PC-3 (cell line): ENCODE data around the gene PRRG4. TPM values are rescaled to one million over a fixed set of nuclear protein-coding genes. Genes with fewer than 3 reads are reported as not detected.
"Not testable (repeated sequence)": the region's sequence is repeated elsewhere in the genome, so short reads cannot be mapped to it uniquely, and the experiment has no call there.

Experiments
- ATAC-seq: fragments of 200-7000 bp; cut with Tn5 transposase; 2 replicates; pipeline ENCODE4 v1.9.1; 2020; ENCODE audit warnings: mild to moderate bottlenecking, moderate library complexity
- BruUV-seq: library from RNA; stranded (reverse); fragments of 400-500 nt; replicated peaks from 2 replicates; lab custom pipeline; 2021; lab: Mats Ljungman, UMichigan
- CTCF ChIA-PET: fragments of 300-600 bp; sonication (Branson Sonifier 250); formaldehyde crosslinking; loops from one replicate; lab custom pipeline; 2022; ENCODE audit warnings: antibody characterized with exemption; lab: Charles Lee
- POLR2A ChIA-PET: fragments of 300-600 bp; sonication (Branson Sonifier 250); formaldehyde crosslinking; loops from one replicate; lab custom pipeline; 2022; ENCODE audit warnings: antibody characterized with exemption; ENCODE audit not compliant: unreplicated experiment; lab: Charles Lee
- DNase-seq: peaks from one replicate; pipeline ENCODE4 v3.0.0-alpha.2; 2015
- H2AFZ ChIP-seq: fragments of 300-600 bp; sonication (generic); 2 replicates; pipeline ENCODE4 v1.6.0; 2016; ENCODE audit warnings: antibody characterized with exemption, low read length
- H3F3A ChIP-seq: fragments of 300-600 bp; sonication (generic); one replicate; pipeline ENCODE4 v1.6.0; 2017; ENCODE audit warnings: antibody characterized with exemption, low read length, control low read depth, mild to moderate bottlenecking; ENCODE audit not compliant: unreplicated experiment
- H3K27ac ChIP-seq: fragments of 300-600 bp; sonication (generic); 2 replicates; pipeline ENCODE4 v1.5.1; 2016; ENCODE audit warnings: mild to moderate bottlenecking, low read length
- H3K27me3 ChIP-seq: fragments of 300-600 bp; sonication (generic); 2 replicates; pipeline ENCODE4 v1.6.1; 2016; ENCODE audit warnings: low read length, mixed read lengths
- H3K36me3 ChIP-seq: fragments of 300-600 bp; sonication (generic); 2 replicates; pipeline ENCODE4 v1.6.1; 2016; ENCODE audit warnings: low read depth, mixed run types, low read length, mixed read lengths
- H3K4me1 ChIP-seq: fragments of 300-600 bp; sonication (generic); 2 replicates; pipeline ENCODE4 v1.5.1; 2016; ENCODE audit warnings: low read length; ENCODE audit not compliant: insufficient read depth
- H3K4me2 ChIP-seq: fragments of 300-600 bp; sonication (generic); 2 replicates; pipeline ENCODE4 v1.6.0; 2016; ENCODE audit warnings: low read length
- H3K4me3 ChIP-seq: fragments of 300-600 bp; sonication (generic); 2 replicates; pipeline ENCODE4 v1.5.1; 2016; ENCODE audit warnings: mild to moderate bottlenecking, low read length, mixed read lengths
- H3K79me2 ChIP-seq: fragments of 300-600 bp; sonication (generic); 2 replicates; pipeline ENCODE4 v1.6.1; 2017; ENCODE audit warnings: low read length, mixed read lengths
- H3K9ac ChIP-seq: fragments of 300-600 bp; sonication (generic); 2 replicates; pipeline ENCODE4 v1.6.0; 2016; ENCODE audit warnings: mild to moderate bottlenecking, low read length
- H3K9me2 ChIP-seq: fragments of 300-600 bp; sonication (generic); replicated peaks from 2 replicates; pipeline ENCODE4 v1.6.1; 2016; ENCODE audit warnings: mixed run types, low read length, mixed read lengths
- H3K9me3 ChIP-seq: fragments of 300-600 bp; sonication (generic); 2 replicates; pipeline ENCODE4 v1.6.1; 2016; ENCODE audit warnings: low read length, mixed read lengths
- H4K20me1 ChIP-seq: fragments of 300-600 bp; sonication (generic); 2 replicates; pipeline ENCODE4 v1.6.1; 2016; ENCODE audit warnings: low read length, mixed read lengths
- EZH2 ChIP-seq: fragments of 300-600 bp; sonication (generic); IDR thresholded peaks from one replicate; pipeline ENCODE4 v1.6.1; 2017; ENCODE audit warnings: antibody characterized with exemption, mild to moderate bottlenecking, low read length; ENCODE audit not compliant: unreplicated experiment
- EZH2phosphoT487 ChIP-seq: fragments of 300-600 bp; sonication (generic); IDR thresholded peaks from 2 replicates; pipeline ENCODE4 v1.6.1; 2018; ENCODE audit warnings: mild to moderate bottlenecking, antibody characterized with exemption, low read length, borderline replicate concordance
- intact Hi-C: fragments of 100-400 bp; cut with micrococcal nuclease; formaldehyde crosslinking; loops from 2 replicates; pipeline ENCODE4 v1.9.0; 2023
- total RNA-seq: library from RNA; depleted of rRNA; stranded (reverse); fragments of >200 nt; gene quantifications from 2 replicates; pipeline ENCODE4 v1.2.3, GENCODE V29; 2014
- TF ChIP-seq, protein P1 (sequence below): fragments of 300-600 bp; sonication (generic); conservative IDR thresholded peaks from 2 replicates; pipeline ENCODE4 v1.5.1; 2017; ENCODE audit warnings: antibody characterized with exemption, low read depth, mild to moderate bottlenecking, low read length

The PRRG4 gene
- total RNA-seq, 1 experiment from 2014 or later = 17.9 TPM

- TF ChIP-seq EZH2 (no peak), EZH2phosphoT487 (no peak)
- TF ChIP-seq, protein P1, sequence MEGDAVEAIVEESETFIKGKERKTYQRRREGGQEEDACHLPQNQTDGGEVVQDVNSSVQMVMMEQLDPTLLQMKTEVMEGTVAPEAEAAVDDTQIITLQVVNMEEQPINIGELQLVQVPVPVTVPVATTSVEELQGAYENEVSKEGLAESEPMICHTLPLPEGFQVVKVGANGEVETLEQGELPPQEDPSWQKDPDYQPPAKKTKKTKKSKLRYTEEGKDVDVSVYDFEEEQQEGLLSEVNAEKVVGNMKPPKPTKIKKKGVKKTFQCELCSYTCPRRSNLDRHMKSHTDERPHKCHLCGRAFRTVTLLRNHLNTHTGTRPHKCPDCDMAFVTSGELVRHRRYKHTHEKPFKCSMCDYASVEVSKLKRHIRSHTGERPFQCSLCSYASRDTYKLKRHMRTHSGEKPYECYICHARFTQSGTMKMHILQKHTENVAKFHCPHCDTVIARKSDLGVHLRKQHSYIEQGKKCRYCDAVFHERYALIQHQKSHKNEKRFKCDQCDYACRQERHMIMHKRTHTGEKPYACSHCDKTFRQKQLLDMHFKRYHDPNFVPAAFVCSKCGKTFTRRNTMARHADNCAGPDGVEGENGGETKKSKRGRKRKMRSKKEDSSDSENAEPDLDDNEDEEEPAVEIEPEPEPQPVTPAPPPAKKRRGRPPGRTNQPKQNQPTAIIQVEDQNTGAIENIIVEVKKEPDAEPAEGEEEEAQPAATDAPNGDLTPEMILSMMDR = no peak
- Histone ChIP-seq H3K9me3 (no peaks in the 10 kb centered on the region), H2AFZ (no peak overlapping the region), H3K9me2 (no peaks in the 10 kb centered on the region), H3K4me3 (no peak overlapping the region), H3K27me3 (no peaks in the 10 kb centered on the region), H3K79me2 (no peaks in the 10 kb centered on the region), H3K4me1 (no peaks in the 10 kb centered on the region), H3K36me3 (no peaks in the 10 kb centered on the region), H3K27ac (no peak overlapping the region), H3K9ac (no peak overlapping the region), H3F3A (no peaks in the 10 kb centered on the region), H4K20me1 (no peaks in the 10 kb centered on the region), H3K4me2 (no peak overlapping the region)
- ATAC-seq = no peak
- intact Hi-C loops = no loop called here
- no TSS peak for BruUV-seq
- POLR2A ChIA-PET = no interaction called here
- DNase-seq = no peak
- CTCF ChIA-PET = no interaction called here
These were observed 32.3 kb downstream of the PRRG4 start for GRCh38 chr11:32861850-32862577.

DNA sequence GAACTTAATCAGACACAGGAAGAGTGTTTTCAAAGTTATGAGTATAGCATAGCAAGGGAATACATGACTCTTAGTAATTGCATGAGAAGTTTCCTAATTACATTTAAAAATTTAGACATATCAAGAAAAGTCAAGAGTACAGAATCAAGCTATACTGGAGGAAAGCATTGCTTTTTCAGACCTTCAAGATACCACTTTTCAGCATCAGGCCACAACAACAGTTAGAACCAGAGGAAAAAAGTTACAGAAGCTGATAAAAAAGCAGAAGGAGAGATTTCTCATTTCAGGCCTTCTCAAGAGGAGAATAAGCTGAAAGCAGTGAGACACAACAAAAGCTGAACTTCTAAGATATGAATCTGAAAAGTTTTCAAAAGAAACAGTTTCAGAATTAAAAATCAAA lies 34.8 kb downstream of the PRRG4 start:
- Histone ChIP-seq H3K9me2 (no peaks in the 10 kb centered on the region), H2AFZ (no peak overlapping the region), H3K4me1 (no peaks in the 10 kb centered on the region), H3K27me3 (no peaks in the 10 kb centered on the region), H3K4me2 (no peak overlapping the region), H3K79me2 (no peaks in the 10 kb centered on the region), H3K9ac (no peak overlapping the region), H3K36me3 (no peaks in the 10 kb centered on the region), H3F3A (no peaks in the 10 kb centered on the region), H3K9me3 (no peaks in the 10 kb centered on the region), H4K20me1 (no peaks in the 10 kb centered on the region), H3K27ac (no peak overlapping the region), H3K4me3 (no peak overlapping the region)
- TF ChIP-seq EZH2 (no peak), EZH2phosphoT487 (no peak)
- TF ChIP-seq, protein P1 = no peak
- BruUV-seq = no TSS peak
- no peak for ATAC-seq
- POLR2A ChIA-PET = no interaction called here
- DNase-seq = no peak
- CTCF ChIA-PET = no interaction called here
- intact Hi-C loops = no loop called here

GRCh38 chr11:32868752-32869151 lies 39.0 kb downstream of the PRRG4 start:
- H3K9me3 ChIP-seq, H3K4me3 ChIP-seq, H3K27me3 ChIP-seq, H3F3A ChIP-seq, ATAC-seq, intact Hi-C loops, H3K9me2 ChIP-seq, DNase-seq, POLR2A ChIA-PET, H3K79me2 ChIP-seq, CTCF ChIA-PET, H2AFZ ChIP-seq, H3K27ac ChIP-seq, BruUV-seq, H3K4me2 ChIP-seq, H3K4me1 ChIP-seq, H3K9ac ChIP-seq, H4K20me1 ChIP-seq, H3K36me3 ChIP-seq: not testable (repeated sequence)
